ENCODE measurements around the gene DTNB. TPM values are rescaled to one million over a fixed set of nuclear protein-coding genes. Genes with fewer than 3 reads are reported as not detected.

DTNB gene
- total RNA-seq: 4.0 and 4.8 TPM in 2 replicates

GRCh38 chr2:25673300-25674076 is at the start of gene DTNB:
Gene DTNB (minus strand): TSS chr2:25673577. CDS start chr2:25652660, 20,917 bp downstream.

GRCh38 chr2:25341753-25342371 is 331.5 kb downstream of the DTNB start, which contains the start of gene DNMT3A:
Gene DNMT3A (minus strand): TSS chr2:25341925. CDS start chr2:25313984, 27,941 bp downstream.

Other genes with a start within 250 kb of the DTNB start
- gene ASXL2, start 204.9 kb upstream of the DTNB start, total RNA-seq: 10.1 and 19.4 TPM in 2 replicates